ENCODE measurements around the gene GAB2. TPM values are rescaled to one million over a fixed set of nuclear protein-coding genes. Genes with fewer than 3 reads are reported as not detected.

The GAB2 gene
- polyA plus RNA-seq, 2 of the 4 experiments (the other 2 are of a cell fraction): 2.8 to 4.7 TPM

GRCh38 chr11:78310500-78310909 lies 107.1 kb downstream of the GAB2 start:
- peaks cover 9% of the 10 kb centered on the region; the same call in 2 of the 3 replicates for H3K4me1 ChIP-seq
- no peak overlapping the region for H3K4me2 ChIP-seq
- ChIA-PET POLR2A (no interaction called here), CTCF (no interaction called here)
- no peak overlapping the region for H3K27ac ChIP-seq
- FAIRE-seq: no peak
- no peak overlapping the region for H3K4me3 ChIP-seq
- no peak for ATAC-seq
- H3K9me3 ChIP-seq: no peaks in the 10 kb centered on the region
- no peak for TF ChIP-seq JUN (IDR thresholded peaks at IDR 0.05)
- no peak for TF ChIP-seq RCOR1 (IDR thresholded peaks at IDR 0.05; ENCODE audit: low read depth, low read length)
- no peak for DNase-seq (ENCODE audit: low read depth in 1 of 2, low spot score in 1 of 2)
- WGBS (ENCODE audit: missing lambda C conversion rate): 85% methylated on average over 6 of the region's 6 CpGs

DNA sequence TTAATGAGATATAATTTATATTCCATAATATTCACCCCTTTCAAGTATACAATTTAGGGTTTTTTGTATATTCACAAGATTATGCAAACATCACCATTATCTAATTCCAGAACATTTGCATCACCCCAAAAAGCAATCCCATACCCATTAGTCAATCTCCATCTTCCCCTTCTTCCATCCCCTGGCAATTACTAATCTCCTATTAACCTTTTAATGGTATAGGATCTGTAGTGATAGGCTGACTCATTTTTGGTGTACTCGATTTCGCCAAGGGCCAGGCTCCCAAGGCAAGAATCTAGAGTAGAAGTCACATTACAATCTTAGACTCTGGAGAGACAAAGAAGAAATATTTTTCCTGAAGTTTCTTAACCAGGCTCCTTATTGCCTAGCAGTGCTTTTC lies 113.4 kb downstream of the GAB2 start:
- 81% methylated on average over 2 of the region's 2 CpGs for WGBS (ENCODE audit: missing lambda C conversion rate)

GRCh38 chr11:78300108-78300839 lies 117.3 kb downstream of the GAB2 start:
- no peak for FAIRE-seq
- no peak overlapping the region for H3K4me2 ChIP-seq
- H3K9me3 ChIP-seq: no peaks in the 10 kb centered on the region
- no peak overlapping the region for H3K27ac ChIP-seq
- H3K4me3 ChIP-seq: no peak overlapping the region
- ChIA-PET POLR2A (no interaction called here), CTCF (interaction anchor here (0.5 kb wide), 1 partner anchor 31 kb away, joined by 3 read pairs; no protein-coding TSS in a partner anchor)
- TF ChIP-seq CBX8 (IDR thresholded peaks at IDR 0.05): no peak
- TF ChIP-seq HES2 (IDR thresholded peaks at IDR 0.05): no peak
- TF ChIP-seq HEYL (CRISPR knock-in tag; IDR thresholded peaks at IDR 0.05): no peak
- TF ChIP-seq CHD4 (IDR thresholded peaks at IDR 0.05; ENCODE audit: borderline replicate concordance): no peak
- TF ChIP-seq HOXB5 (CRISPR knock-in tag; IDR thresholded peaks at IDR 0.05): no peak
- no peak for TF ChIP-seq KDM5A (IDR thresholded peaks at IDR 0.05)
- TF ChIP-seq TP53 (CRISPR knock-in tag; IDR thresholded peaks at IDR 0.05): no peak
- TF ChIP-seq ZFP36 (IDR thresholded peaks at IDR 0.05; ENCODE audit: borderline replicate concordance, partially characterized antibody): no peak
- ATAC-seq: no peak
- WGBS (ENCODE audit: missing lambda C conversion rate): 75% methylated on average over 5 of the region's 5 CpGs
- no peak for DNase-seq (ENCODE audit: low read depth in 1 of 2, low spot score in 1 of 2)
- no peaks in the 10 kb centered on the region for H3K4me1 ChIP-seq

More for the DNA sequence above, 113.4 kb downstream of the GAB2 start:
- H3K4me1 ChIP-seq: no peaks in the 10 kb centered on the region
- ATAC-seq (no peak), DNase-seq (ENCODE audit: low read depth in 1 of 2, low spot score in 1 of 2) (no peak), FAIRE-seq (no peak)
- ChIA-PET POLR2A (no interaction called here), CTCF (no interaction called here)
- H3K4me3 ChIP-seq: no peak overlapping the region
- H3K9me3 ChIP-seq: no peaks in the 10 kb centered on the region
- H3K4me2 ChIP-seq: no peak overlapping the region
- H3K27ac ChIP-seq: no peak overlapping the region
- TF ChIP-seq ZC3H11A (IDR thresholded peaks at IDR 0.05) (no peak), KDM5A (IDR thresholded peaks at IDR 0.05) (no peak), MYC (IDR thresholded peaks at IDR 0.05; ENCODE audit: borderline replicate concordance, low read length) (no peak), RARB (CRISPR knock-in tag; IDR thresholded peaks at IDR 0.05) (no peak), CEBPB (IDR thresholded peaks at IDR 0.05) (no peak), TFCP2L1 (CRISPR knock-in tag; IDR thresholded peaks at IDR 0.05) (no peak), ZNF302 (CRISPR knock-in tag; IDR thresholded peaks at IDR 0.05) (no peak), RNF2 (IDR thresholded peaks at IDR 0.05; ENCODE audit: borderline replicate concordance, low read depth) (no peak), BHLHE40 (IDR thresholded peaks at IDR 0.05; ENCODE audit: low read depth, low read length) (no peak), RAD21 (conservative IDR thresholded peaks at IDR 0.05 in 1 of 2, IDR thresholded peaks at IDR 0.05 in 1 of 2) (no peak), FOSL2 (IDR thresholded peaks at IDR 0.05) (no peak), FOSL2 (CRISPR knock-in tag; IDR thresholded peaks at IDR 0.05) (no peak), CBX8 (IDR thresholded peaks at IDR 0.05) (no peak), ESRRA (IDR thresholded peaks at IDR 0.05; ENCODE audit: borderline replicate concordance, low read length) (no peak), FOXS1 (CRISPR knock-in tag; IDR thresholded peaks at IDR 0.05) (no peak), CHD4 (IDR thresholded peaks at IDR 0.05; ENCODE audit: borderline replicate concordance) (no peak), HOXA7 (CRISPR knock-in tag; IDR thresholded peaks at IDR 0.05) (no peak)
- TF ChIP-seq, protein P1, sequence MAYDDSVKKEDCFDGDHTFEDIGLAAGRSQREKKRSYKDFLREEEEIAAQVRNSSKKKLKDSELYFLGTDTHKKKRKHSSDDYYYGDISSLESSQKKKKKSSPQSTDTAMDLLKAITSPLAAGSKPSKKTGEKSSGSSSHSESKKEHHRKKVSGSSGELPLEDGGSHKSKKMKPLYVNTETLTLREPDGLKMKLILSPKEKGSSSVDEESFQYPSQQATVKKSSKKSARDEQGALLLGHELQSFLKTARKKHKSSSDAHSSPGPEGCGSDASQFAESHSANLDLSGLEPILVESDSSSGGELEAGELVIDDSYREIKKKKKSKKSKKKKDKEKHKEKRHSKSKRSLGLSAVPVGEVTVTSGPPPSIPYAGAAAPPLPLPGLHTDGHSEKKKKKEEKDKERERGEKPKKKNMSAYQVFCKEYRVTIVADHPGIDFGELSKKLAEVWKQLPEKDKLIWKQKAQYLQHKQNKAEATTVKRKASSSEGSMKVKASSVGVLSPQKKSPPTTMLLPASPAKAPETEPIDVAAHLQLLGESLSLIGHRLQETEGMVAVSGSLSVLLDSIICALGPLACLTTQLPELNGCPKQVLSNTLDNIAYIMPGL (CRISPR knock-in tag; IDR thresholded peaks at IDR 0.05; ENCODE audit: borderline replicate concordance): no peak
